ENCODE measurements around the gene ZNF200.
A peak's percentile ranks its signal among the peaks of the same experiment; 100 is the strongest.
"Not testable (repeated sequence)": the region's sequence is repeated elsewhere in the genome, so short reads cannot be mapped to it uniquely, and the experiment has no call there.

The ZNF200 gene

DNA sequence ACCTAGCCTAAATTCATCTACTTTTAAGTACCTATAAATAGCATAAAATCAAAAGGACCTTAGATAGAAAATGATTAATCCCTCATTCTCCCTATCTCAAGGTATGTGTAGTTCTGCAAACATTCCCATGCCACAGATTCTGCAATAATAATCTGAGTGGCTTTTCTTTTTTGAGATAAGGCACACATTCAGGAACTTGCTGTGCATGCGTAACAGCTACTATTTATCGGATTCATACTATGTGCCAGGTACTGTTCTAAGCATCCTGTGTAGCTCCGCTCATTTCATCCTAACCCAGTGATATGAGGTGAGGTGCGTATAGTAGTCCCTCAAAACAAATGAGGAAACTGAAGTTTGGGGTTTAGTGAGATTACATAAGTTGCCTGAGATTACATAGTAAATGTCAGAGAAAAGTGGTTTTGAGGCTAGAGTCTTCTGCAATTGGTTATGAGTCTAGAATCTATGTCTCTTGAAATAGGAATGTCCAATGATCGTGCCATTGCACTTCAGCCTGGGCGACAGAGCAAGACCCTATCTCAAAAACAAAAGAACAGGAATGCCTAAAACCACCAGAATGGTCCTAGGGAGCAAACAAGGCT is 46.4 kb upstream of the ZNF200 start:
- Histone ChIP-seq H3K36me3 (peaks cover 19% of the 10 kb centered on the region), H3K4me1 (no peaks in the 10 kb centered on the region), H3K4me3 (ENCODE audit: low read depth, low read length) (no peak overlapping the region), H3K9me3 (no peaks in the 10 kb centered on the region), H3K27me3 (peaks cover 17% of the 10 kb centered on the region)
- TF ChIP-seq CTCF (IDR thresholded peaks at IDR 0.05; ENCODE audit: low read depth, low read length) = no peak
- DNase-seq = no peak

- Histone ChIP-seq H3K36me3 (no peaks in the 10 kb centered on the region), H3K9me3 (no peaks in the 10 kb centered on the region), H3K4me3 (ENCODE audit: low read depth, low read length) (no peak overlapping the region), H3K27me3 (peaks cover 18% of the 10 kb centered on the region), H3K4me1 (peaks cover 3% of the 10 kb centered on the region; the same call in 1 of the 2 replicates)
- TF ChIP-seq CTCF (IDR thresholded peaks at IDR 0.05; ENCODE audit: low read depth, low read length) = no peak
- DNase-seq = no peak
These were observed 41.7 kb upstream of the ZNF200 start for GRCh38 chr16:3276679-3277078.

GRCh38 chr16:3274947-3275346 is 40.0 kb upstream of the ZNF200 start:
- H3K4me3 ChIP-seq (ENCODE audit: low read depth, low read length) = no peak overlapping the region
- peaks cover 18% of the 10 kb centered on the region for H3K27me3 ChIP-seq
- H3K4me1 ChIP-seq = peaks cover 3% of the 10 kb centered on the region; the same call in 1 of the 2 replicates
- DNase-seq = no peak
- no peak for TF ChIP-seq CTCF (IDR thresholded peaks at IDR 0.05; ENCODE audit: low read depth, low read length)
- H3K9me3 ChIP-seq = no peaks in the 10 kb centered on the region
- no peaks in the 10 kb centered on the region for H3K36me3 ChIP-seq

- Histone ChIP-seq H3K9me3 (no peaks in the 10 kb centered on the region), H3K36me3 (no peaks in the 10 kb centered on the region), H3K4me1 (peaks cover 3% of the 10 kb centered on the region; the same call in 1 of the 2 replicates), H3K4me3 (ENCODE audit: low read depth, low read length) (no peak overlapping the region), H3K27me3 (peaks cover 18% of the 10 kb centered on the region)
- peak; percentile 57 for DNase-seq
- no peak for TF ChIP-seq CTCF (IDR thresholded peaks at IDR 0.05; ENCODE audit: low read depth, low read length)
These were observed 39.5 kb upstream of the ZNF200 start for GRCh38 chr16:3274490-3274889.

- H3K36me3 ChIP-seq; DNase-seq; H3K4me3 ChIP-seq (ENCODE audit: low read depth, low read length); H3K27me3 ChIP-seq; H3K4me1 ChIP-seq; H3K9me3 ChIP-seq: not testable (repeated sequence)
These were observed 36.3 kb upstream of the ZNF200 start for GRCh38 chr16:3271281-3271680.

GRCh38 chr16:3270718-3271117 is 35.8 kb upstream of the ZNF200 start:
- not testable (repeated sequence) for DNase-seq; H3K27me3 ChIP-seq; H3K9me3 ChIP-seq; H3K36me3 ChIP-seq; H3K4me3 ChIP-seq (ENCODE audit: low read depth, low read length); H3K4me1 ChIP-seq

DNA sequence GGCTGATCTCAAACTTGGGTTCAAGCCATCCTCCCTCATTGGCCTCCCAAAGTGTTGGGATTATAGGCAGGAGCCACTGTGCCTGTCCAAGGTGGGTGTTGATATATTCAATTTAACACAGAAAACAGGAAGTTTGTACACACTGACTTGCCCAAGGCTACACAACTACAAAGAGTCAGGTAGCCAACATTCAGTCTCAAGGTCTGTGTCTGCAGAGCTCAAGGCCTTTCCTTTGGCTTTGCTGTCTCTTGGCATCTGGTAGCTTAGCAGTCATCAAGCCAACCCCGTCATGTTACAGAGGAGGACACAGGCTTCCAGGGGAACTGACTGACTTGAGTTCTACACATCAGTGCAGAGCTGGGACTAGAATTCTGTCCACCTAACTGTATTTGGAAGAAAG is 33.3 kb upstream of the ZNF200 start:
- Histone ChIP-seq H3K27me3 (no peaks in the 10 kb centered on the region), H3K4me3 (ENCODE audit: low read depth, low read length) (no peak overlapping the region), H3K4me1 (no peaks in the 10 kb centered on the region), H3K36me3 (no peaks in the 10 kb centered on the region), H3K9me3 (no peaks in the 10 kb centered on the region)
- DNase-seq = no peak
- no peak for TF ChIP-seq CTCF (IDR thresholded peaks at IDR 0.05; ENCODE audit: low read depth, low read length)

All from BE2C (cell line).